Hematopoietic multipotent progenitor cell treated with erythropoietin and hydrocortisone succinate and interleukin-3 and kit ligand, for 4 days (in vitro differentiated cells): Measurements from ENCODE around the gene SDS.
"Not testable (repeated sequence)": the region's sequence is repeated elsewhere in the genome, so short reads cannot be mapped to it uniquely, and the experiment has no call there.

ENCODE experiments used
- DNase-seq: peaks from one replicate; pipeline ENCODE4 v3.0.0-alpha.2; 2015

The SDS gene

GRCh38 chr12:113373969-113374368 lies 29.7 kb downstream of the SDS start:
- no peak for DNase-seq

- no peak for DNase-seq
Observed at GRCh38 chr12:113373440-113373839, 30.2 kb downstream of the SDS start.

GRCh38 chr12:113372371-113372770 lies 31.3 kb downstream of the SDS start:
- DNase-seq, result no peak

GRCh38 chr12:113371808-113372207 lies 31.9 kb downstream of the SDS start:
- DNase-seq, result no peak

GRCh38 chr12:113370923-113371682 lies 32.6 kb downstream of the SDS start:
- no peak for DNase-seq

GRCh38 chr12:113369391-113369985 lies 34.2 kb downstream of the SDS start:
- no peak for DNase-seq

GRCh38 chr12:113368331-113368730 lies 35.4 kb downstream of the SDS start:
- no peak for DNase-seq

GRCh38 chr12:113366827-113367226 lies 36.9 kb downstream of the SDS start:
- DNase-seq, result no peak

GRCh38 chr12:113365639-113366395 lies 37.9 kb downstream of the SDS start:
- no peak for DNase-seq

GRCh38 chr12:113364698-113365097 lies 39.0 kb downstream of the SDS start:
- DNase-seq, result no peak

- DNase-seq, result no peak
Observed at GRCh38 chr12:113361574-113362370, 41.9 kb downstream of the SDS start.

- peak; percentile 40 for DNase-seq
Observed at GRCh38 chr12:113359939-113360748, 43.5 kb downstream of the SDS start.

- no peak for DNase-seq
Observed at GRCh38 chr12:113359133-113359938, 44.4 kb downstream of the SDS start.

GRCh38 chr12:113358381-113359132 lies 45.1 kb downstream of the SDS start, which contains the start of gene PLBD2:
PLBD2 (plus strand) TSS chr12:113358587; CDS start chr12:113358601, 14 bp downstream.
- DNase-seq, result peak; percentile 98

- DNase-seq, result not testable (repeated sequence)
Observed at GRCh38 chr12:113354192-113354591, 49.5 kb downstream of the SDS start.

- DNase-seq, result no peak
Observed at GRCh38 chr12:113351089-113351488, 52.6 kb downstream of the SDS start.

GRCh38 chr12:113348849-113349536 lies 54.7 kb downstream of the SDS start:
- no peak for DNase-seq

- DNase-seq, result peak; percentile 76
Observed at GRCh38 chr12:113347892-113348291, 55.8 kb downstream of the SDS start.

GRCh38 chr12:113347107-113347506 lies 56.6 kb downstream of the SDS start:
- DNase-seq, result no peak

- no peak for DNase-seq
Observed at GRCh38 chr12:113346353-113346752, 57.3 kb downstream of the SDS start.
